ENCODE measurements around the gene DLEU7.
A peak's percentile ranks its signal among the peaks of the same experiment; 100 is the strongest.

GRCh38 chr13:50801087-50801931 lies 42.2 kb downstream of the DLEU7 start:
- TF ChIP-seq CTCF (IDR thresholded peaks at IDR 0.05) (peak; percentile 85), EZH2 (IDR thresholded peaks at IDR 0.05; ENCODE audit: borderline replicate concordance, insufficient read depth, low read depth, low read length, poor library complexity, severe bottlenecking) (no peak)
